T-helper 2 cell treated with Interferon-gamma antibody and Interleukin-4, amounts not matched to agents 5 μg/mL and 100 μg/mL, for 36 hours (primary cell): ENCODE measurements around the gene KYNU.

ENCODE experiments used
- DNase-seq: peaks from one replicate; pipeline ENCODE4 v3.0.0; 2021; ENCODE audit warnings: low spot score
- H3K27ac Mint-ChIP-seq: one replicate; pipeline ENCODE4 v1.8.0; 2021; ENCODE audit warnings: mild to moderate bottlenecking, mixed read lengths
- H3K27me3 Mint-ChIP-seq: one replicate; pipeline ENCODE4 v1.8.0; 2021; ENCODE audit warnings: low read depth, mixed read lengths
- H3K36me3 Mint-ChIP-seq: one replicate; pipeline ENCODE4 v1.8.0; 2021; ENCODE audit warnings: low read depth, mixed read lengths
- H3K4me1 Mint-ChIP-seq: one replicate; pipeline ENCODE4 v1.8.0; 2021; ENCODE audit warnings: low read depth, mixed read lengths
- H3K4me3 Mint-ChIP-seq: one replicate; pipeline ENCODE4 v1.8.0; 2022; ENCODE audit warnings: mild to moderate bottlenecking, moderate library complexity, mixed read lengths
- H3K9me3 Mint-ChIP-seq: one replicate; pipeline ENCODE4 v1.8.0; 2021; ENCODE audit warnings: mixed read lengths

Gene KYNU

DNA sequence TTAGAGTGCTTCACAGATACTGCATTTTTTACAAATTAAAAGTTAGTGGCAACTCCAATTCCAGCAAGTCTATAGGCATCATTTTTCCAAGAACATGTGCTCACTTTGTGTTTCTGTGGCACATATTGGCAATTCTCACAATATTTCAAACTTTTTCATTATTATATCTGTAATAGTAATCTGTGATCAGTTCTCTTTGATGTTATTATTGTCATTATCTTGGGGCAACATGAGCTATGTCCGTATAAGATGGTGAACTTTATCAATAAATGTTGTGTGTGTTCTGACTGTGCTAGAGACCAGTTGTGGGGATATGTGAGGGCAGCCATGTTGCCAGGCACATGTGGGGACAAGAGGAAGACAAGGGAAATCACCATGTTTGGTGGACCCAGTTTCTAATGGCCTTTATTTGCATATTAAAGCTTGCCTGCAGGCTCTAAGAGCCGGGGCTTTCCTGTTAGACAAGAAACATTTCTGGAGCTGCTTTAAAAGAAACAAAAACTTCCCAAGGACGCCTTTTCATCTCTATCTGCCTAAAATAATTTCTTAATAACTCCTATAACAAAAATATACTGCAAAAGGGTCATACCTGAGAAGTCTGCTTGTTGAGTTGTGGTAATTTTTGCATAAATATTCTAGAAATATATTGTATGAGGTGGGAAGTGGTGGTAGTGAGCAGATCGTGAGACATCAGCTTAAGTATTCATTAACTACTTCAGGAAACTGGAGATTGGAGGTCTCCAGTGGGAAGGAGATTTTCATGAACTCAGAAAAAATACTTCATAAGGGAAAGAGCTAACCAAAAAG is 37.2 kb downstream of the KYNU start:
- H3K4me1 Mint-ChIP-seq, result no peaks in the 10 kb centered on the region
- H3K9me3 Mint-ChIP-seq, result no peaks in the 10 kb centered on the region
- no peaks in the 10 kb centered on the region for H3K36me3 Mint-ChIP-seq
- H3K4me3 Mint-ChIP-seq, result no peak overlapping the region
- H3K27ac Mint-ChIP-seq, result no peak overlapping the region
- DNase-seq, result no peak
- no peaks in the 10 kb centered on the region for H3K27me3 Mint-ChIP-seq

GRCh38 chr2:142915502-142915901 is 38.0 kb downstream of the KYNU start:
- no peak for DNase-seq
- Mint-ChIP-seq H3K27ac (no peak overlapping the region), H3K36me3 (no peaks in the 10 kb centered on the region), H3K27me3 (no peaks in the 10 kb centered on the region), H3K9me3 (no peaks in the 10 kb centered on the region), H3K4me1 (no peaks in the 10 kb centered on the region), H3K4me3 (no peak overlapping the region)

DNA sequence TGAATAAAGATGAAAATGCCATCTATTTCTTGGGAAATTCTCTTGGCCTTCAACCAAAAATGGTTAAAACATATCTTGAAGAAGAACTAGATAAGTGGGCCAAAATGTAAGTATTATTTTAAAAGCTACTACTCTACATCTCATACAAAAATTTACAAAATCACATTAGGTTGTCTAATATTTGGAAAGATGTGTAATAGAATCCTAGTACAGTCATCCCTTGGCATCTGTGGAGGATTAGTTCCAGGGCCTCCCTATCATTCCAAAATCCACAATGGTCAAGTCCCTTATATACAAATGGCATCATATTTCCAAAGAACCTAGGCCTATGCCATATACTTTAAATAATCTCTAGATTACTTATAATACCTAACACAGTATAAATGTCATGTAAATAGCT is 41.2 kb downstream of the KYNU start:
- no peaks in the 10 kb centered on the region for H3K9me3 Mint-ChIP-seq
- no peak for DNase-seq
- no peaks in the 10 kb centered on the region for H3K36me3 Mint-ChIP-seq
- no peak overlapping the region for H3K4me3 Mint-ChIP-seq
- no peak overlapping the region for H3K27ac Mint-ChIP-seq
- H3K4me1 Mint-ChIP-seq, result no peaks in the 10 kb centered on the region
- H3K27me3 Mint-ChIP-seq, result no peaks in the 10 kb centered on the region

GRCh38 chr2:142920571-142920970 is 43.1 kb downstream of the KYNU start:
- H3K27ac Mint-ChIP-seq, result no peak overlapping the region
- no peak overlapping the region for H3K4me3 Mint-ChIP-seq
- DNase-seq, result no peak
- no peaks in the 10 kb centered on the region for H3K27me3 Mint-ChIP-seq
- no peaks in the 10 kb centered on the region for H3K36me3 Mint-ChIP-seq
- no peaks in the 10 kb centered on the region for H3K9me3 Mint-ChIP-seq
- no peaks in the 10 kb centered on the region for H3K4me1 Mint-ChIP-seq

- no peak overlapping the region for H3K27ac Mint-ChIP-seq
- no peaks in the 10 kb centered on the region for H3K36me3 Mint-ChIP-seq
- H3K4me1 Mint-ChIP-seq, result no peaks in the 10 kb centered on the region
- H3K9me3 Mint-ChIP-seq, result no peaks in the 10 kb centered on the region
- peaks cover 4% of the 10 kb centered on the region for H3K27me3 Mint-ChIP-seq
- H3K4me3 Mint-ChIP-seq, result no peak overlapping the region
- no peak for DNase-seq
Measured at GRCh38 chr2:142926445-142926844, 49.0 kb downstream of the KYNU start.

GRCh38 chr2:142930835-142931398 is 53.5 kb downstream of the KYNU start:
- Mint-ChIP-seq H3K9me3 (no peaks in the 10 kb centered on the region), H3K4me3 (no peak overlapping the region), H3K4me1 (no peaks in the 10 kb centered on the region), H3K27me3 (peaks cover 3% of the 10 kb centered on the region), H3K36me3 (no peaks in the 10 kb centered on the region), H3K27ac (no peak overlapping the region)
- no peak for DNase-seq

GRCh38 chr2:142933916-142934315 is 56.5 kb downstream of the KYNU start:
- H3K9me3 Mint-ChIP-seq, result no peaks in the 10 kb centered on the region
- H3K4me3 Mint-ChIP-seq, result no peak overlapping the region
- DNase-seq, result no peak
- H3K4me1 Mint-ChIP-seq, result no peaks in the 10 kb centered on the region
- H3K27ac Mint-ChIP-seq, result no peak overlapping the region
- H3K27me3 Mint-ChIP-seq, result no peaks in the 10 kb centered on the region
- no peaks in the 10 kb centered on the region for H3K36me3 Mint-ChIP-seq

- Mint-ChIP-seq H3K27ac (no peak overlapping the region), H3K27me3 (peaks cover under 1% of the 10 kb centered on the region), H3K9me3 (no peaks in the 10 kb centered on the region), H3K4me3 (no peak overlapping the region), H3K4me1 (no peaks in the 10 kb centered on the region), H3K36me3 (no peaks in the 10 kb centered on the region)
- no peak for DNase-seq
Measured at GRCh38 chr2:142935563-142936089, 58.2 kb downstream of the KYNU start.

DNA sequence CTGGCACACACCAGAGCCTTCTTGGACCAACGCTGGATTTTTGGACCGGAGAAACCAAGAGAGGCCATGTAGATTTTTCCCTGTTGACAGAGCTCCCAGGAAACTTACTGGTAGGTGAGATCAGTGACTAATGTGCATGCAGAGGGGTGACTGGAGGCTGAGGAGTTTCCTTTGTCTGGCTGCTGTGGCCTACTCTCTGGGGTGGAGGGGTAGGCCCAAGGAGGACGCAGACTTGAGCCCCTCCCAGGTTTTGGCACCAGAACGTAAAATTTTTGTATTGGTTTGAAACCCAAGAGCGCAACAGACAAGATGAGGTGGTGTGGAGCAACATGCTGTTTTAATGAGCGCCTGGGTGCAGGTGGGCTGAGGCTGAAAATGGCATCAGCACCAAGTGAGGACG is 59.2 kb downstream of the KYNU start:
- Mint-ChIP-seq H3K4me1 (no peaks in the 10 kb centered on the region), H3K27me3 (peaks cover 3% of the 10 kb centered on the region), H3K4me3 (no peak overlapping the region), H3K27ac (no peak overlapping the region), H3K9me3 (no peaks in the 10 kb centered on the region), H3K36me3 (no peaks in the 10 kb centered on the region)
- DNase-seq, result no peak

- Mint-ChIP-seq H3K4me3 (no peak overlapping the region), H3K27ac (no peak overlapping the region), H3K27me3 (peaks cover 3% of the 10 kb centered on the region), H3K4me1 (no peaks in the 10 kb centered on the region), H3K36me3 (no peaks in the 10 kb centered on the region), H3K9me3 (no peaks in the 10 kb centered on the region)
- DNase-seq, result no peak
Measured at GRCh38 chr2:142937347-142937746, 59.9 kb downstream of the KYNU start.

DNA sequence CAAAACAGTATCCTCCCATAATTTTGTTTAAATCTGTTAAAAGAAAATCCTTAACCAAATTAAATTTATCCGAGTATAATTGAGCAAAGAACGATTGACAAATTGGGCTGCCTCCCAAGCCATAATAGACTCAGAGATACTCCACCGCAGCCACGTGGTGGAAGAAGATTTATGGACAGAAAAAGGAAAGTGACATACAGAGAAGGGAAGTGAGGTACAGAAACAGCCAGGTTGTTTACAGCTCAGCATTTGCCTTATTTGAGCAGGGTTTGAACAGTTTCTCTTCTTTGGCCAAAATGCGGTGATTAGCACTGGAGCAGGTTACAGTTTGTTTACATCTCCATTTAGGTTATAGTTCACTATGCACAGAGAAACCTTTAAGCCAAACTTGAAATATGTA is 60.8 kb downstream of the KYNU start:
- Mint-ChIP-seq H3K9me3 (no peaks in the 10 kb centered on the region), H3K4me1 (no peaks in the 10 kb centered on the region), H3K27me3 (peaks cover 8% of the 10 kb centered on the region), H3K36me3 (no peaks in the 10 kb centered on the region), H3K4me3 (no peak overlapping the region), H3K27ac (no peak overlapping the region)
- DNase-seq, result no peak

DNA sequence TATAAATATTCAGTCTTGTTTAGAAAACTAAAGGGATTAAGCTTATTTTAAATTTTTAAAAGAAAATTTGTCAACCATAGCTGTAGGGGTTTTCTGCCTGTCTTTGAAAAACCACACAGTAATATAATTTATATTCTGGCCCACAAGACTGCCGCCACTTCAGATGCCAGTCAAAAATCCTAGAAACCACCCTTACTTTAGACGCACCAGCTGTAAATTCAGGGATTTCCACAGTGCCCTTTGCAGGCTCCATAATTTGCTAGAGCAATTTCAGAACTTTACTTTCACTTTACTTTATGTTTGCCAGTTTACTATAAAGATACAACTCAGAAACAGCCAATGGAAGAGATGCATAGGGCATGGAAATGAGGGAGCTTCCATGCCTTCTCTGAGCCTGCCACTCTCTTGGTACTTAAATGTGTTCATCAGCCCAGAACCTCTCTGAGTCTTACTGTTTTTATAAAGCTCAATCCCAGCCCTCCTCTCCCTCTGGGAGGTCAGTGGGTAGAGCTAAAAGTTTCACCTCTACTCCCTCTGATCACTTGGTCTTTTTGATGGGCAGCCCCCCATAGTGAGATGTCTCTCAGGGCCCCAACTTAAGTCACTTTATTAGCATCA is 63.3 kb downstream of the KYNU start:
- H3K36me3 Mint-ChIP-seq, result no peaks in the 10 kb centered on the region
- H3K4me1 Mint-ChIP-seq, result no peaks in the 10 kb centered on the region
- H3K27me3 Mint-ChIP-seq, result peaks cover 8% of the 10 kb centered on the region
- H3K4me3 Mint-ChIP-seq, result no peak overlapping the region
- H3K9me3 Mint-ChIP-seq, result no peaks in the 10 kb centered on the region
- DNase-seq, result no peak
- no peak overlapping the region for H3K27ac Mint-ChIP-seq

DNA sequence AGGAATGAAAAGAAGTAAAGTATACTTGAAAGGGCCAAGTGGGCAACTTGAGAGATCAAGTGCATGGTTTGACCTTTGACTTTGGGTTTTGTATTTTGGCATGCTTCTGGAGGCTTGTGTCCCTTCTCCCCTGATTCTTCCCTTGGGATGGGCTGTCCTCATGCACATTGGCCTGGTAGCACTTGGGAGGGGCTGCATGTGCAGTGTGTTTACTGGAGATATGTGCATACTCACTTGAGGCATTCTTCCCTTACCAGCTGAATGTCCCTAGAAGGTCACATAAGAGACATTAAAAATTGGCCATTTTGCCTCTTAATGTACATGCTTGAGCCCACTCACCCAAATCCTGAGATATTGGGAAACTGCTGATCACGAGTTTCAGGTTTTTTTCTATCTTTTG is 65.2 kb downstream of the KYNU start:
- H3K36me3 Mint-ChIP-seq, result no peaks in the 10 kb centered on the region
- no peak overlapping the region for H3K27ac Mint-ChIP-seq
- no peaks in the 10 kb centered on the region for H3K9me3 Mint-ChIP-seq
- H3K4me1 Mint-ChIP-seq, result no peaks in the 10 kb centered on the region
- peaks cover 8% of the 10 kb centered on the region for H3K27me3 Mint-ChIP-seq
- H3K4me3 Mint-ChIP-seq, result no peak overlapping the region
- DNase-seq, result no peak

DNA sequence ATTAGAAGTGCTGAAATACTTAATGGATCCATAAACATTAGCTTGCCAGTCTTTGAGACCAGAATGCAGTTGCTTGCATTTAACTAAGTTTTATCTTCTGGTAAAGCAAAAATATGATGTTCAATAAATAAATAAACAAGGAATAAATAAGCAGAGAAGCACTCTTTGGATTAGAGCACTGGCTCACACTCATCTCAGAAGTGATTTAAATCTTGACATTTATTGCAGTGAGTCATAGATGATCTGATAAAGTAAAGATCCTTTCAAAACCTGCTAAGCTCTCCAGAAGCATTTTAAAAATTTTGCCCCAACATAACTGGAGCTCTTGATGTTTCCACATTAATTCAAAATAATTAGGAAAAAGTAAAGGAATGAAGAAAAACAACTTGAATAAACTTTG is 66.8 kb downstream of the KYNU start:
- H3K4me1 Mint-ChIP-seq, result no peaks in the 10 kb centered on the region
- no peak overlapping the region for H3K27ac Mint-ChIP-seq
- DNase-seq, result no peak
- H3K9me3 Mint-ChIP-seq, result no peaks in the 10 kb centered on the region
- peaks cover 8% of the 10 kb centered on the region for H3K27me3 Mint-ChIP-seq
- no peaks in the 10 kb centered on the region for H3K36me3 Mint-ChIP-seq
- H3K4me3 Mint-ChIP-seq, result no peak overlapping the region
